HG03457 (cell line): ENCODE results near the gene FAM171A2.

ENCODE experiments used
- ATAC-seq: cut with Tn5 transposase; IDR thresholded peaks from one replicate; pipeline ENCODE4 v1.9.1; 2021; ENCODE audit warnings: moderate number of reproducible peaks; ENCODE audit not compliant: unreplicated experiment

Gene FAM171A2

GRCh38 chr17:44324571-44325275 is 38.9 kb downstream of the FAM171A2 start, which contains the start of gene SLC25A39:
Gene SLC25A39 (minus strand): TSS chr17:44324823. CDS start chr17:44323562, 1,261 bp downstream.
- peak; percentile 51 for ATAC-seq

- no peak for ATAC-seq
Measured at GRCh38 chr17:44324092-44324570, 39.5 kb downstream of the FAM171A2 start.

- no peak for ATAC-seq
Measured at GRCh38 chr17:44323359-44324091, 40.1 kb downstream of the FAM171A2 start.

- no peak for ATAC-seq
Measured at GRCh38 chr17:44322236-44322895, 41.3 kb downstream of the FAM171A2 start.

GRCh38 chr17:44321246-44322120 is 42.2 kb downstream of the FAM171A2 start:
- ATAC-seq: no peak

- ATAC-seq: no peak
Measured at GRCh38 chr17:44320066-44320465, 43.6 kb downstream of the FAM171A2 start.

- ATAC-seq: no peak
Measured at GRCh38 chr17:44318077-44318892, 45.4 kb downstream of the FAM171A2 start.

- ATAC-seq: no peak
Measured at GRCh38 chr17:44317545-44317944, 46.1 kb downstream of the FAM171A2 start.

GRCh38 chr17:44315760-44316731 is 47.6 kb downstream of the FAM171A2 start:
- ATAC-seq: no peak

- no peak for ATAC-seq
Measured at GRCh38 chr17:44314869-44315661, 48.6 kb downstream of the FAM171A2 start.

GRCh38 chr17:44314524-44314868 is 49.2 kb downstream of the FAM171A2 start:
- ATAC-seq: no peak

- ATAC-seq: no peak
Measured at GRCh38 chr17:44314031-44314430, 49.6 kb downstream of the FAM171A2 start.

GRCh38 chr17:44312396-44313104 is 51.1 kb downstream of the FAM171A2 start:
- no peak for ATAC-seq

GRCh38 chr17:44311562-44312181 is 52.0 kb downstream of the FAM171A2 start:
- no peak for ATAC-seq

- ATAC-seq: no peak
Measured at GRCh38 chr17:44310609-44311376, 52.9 kb downstream of the FAM171A2 start.

GRCh38 chr17:44310188-44310587 is 53.5 kb downstream of the FAM171A2 start:
- ATAC-seq: no peak
